Stimulated activated CD4-positive, alpha-beta T cell treated with anti-CD3 and anti-CD28 coated beads, Interleukin-12 subunit alpha, Interleukin-12 subunit beta, amount 100 ng/mL, for 4 hours (primary cell): ENCODE results near the gene HAP1.
"Not testable (repeated sequence)": the region's sequence is repeated elsewhere in the genome, so short reads cannot be mapped to it uniquely, and the experiment has no call there.

Experiments
- DNase-seq: peaks from one replicate; pipeline ENCODE4 v3.0.0-alpha.2; 2020

Gene HAP1

DNA sequence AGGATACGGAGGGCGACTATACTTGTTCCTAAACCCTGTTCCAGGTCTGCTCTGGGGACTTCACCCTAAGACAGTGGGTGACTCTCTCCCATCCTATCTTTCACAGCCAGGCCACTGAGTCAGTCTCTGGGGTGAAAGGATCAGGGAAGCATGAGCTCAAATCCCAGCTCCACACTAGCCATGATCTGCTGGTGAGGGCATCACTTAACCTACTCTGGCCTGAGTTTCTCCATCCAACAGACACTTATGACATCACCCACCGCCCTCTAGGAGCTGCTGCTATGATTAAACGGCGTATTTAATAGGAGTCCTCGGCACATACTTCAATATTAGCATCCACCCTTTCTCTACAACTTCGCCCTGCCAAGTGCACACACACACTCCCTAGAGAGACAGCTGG is 12.2 kb downstream of the HAP1 start:
- no peak for DNase-seq

DNA sequence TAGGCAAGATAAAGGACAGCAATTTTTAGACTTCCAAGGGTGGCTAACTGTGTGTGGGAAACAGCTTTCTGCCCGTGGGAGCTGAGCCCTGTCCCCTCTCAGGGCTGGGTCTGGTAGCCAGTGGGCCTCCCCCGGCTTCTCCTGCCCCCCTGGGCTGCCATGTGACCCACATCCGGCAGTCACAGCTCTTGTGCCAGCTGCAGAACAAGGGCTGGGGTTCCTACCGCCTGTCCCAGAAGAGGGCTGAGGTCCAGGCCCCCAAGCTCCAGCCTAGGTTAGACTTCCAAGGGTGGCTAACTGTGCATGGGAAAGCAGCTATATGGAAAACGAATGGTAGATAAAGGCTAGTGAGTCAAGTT is 16.2 kb downstream of the HAP1 start:
- no peak for DNase-seq

DNA sequence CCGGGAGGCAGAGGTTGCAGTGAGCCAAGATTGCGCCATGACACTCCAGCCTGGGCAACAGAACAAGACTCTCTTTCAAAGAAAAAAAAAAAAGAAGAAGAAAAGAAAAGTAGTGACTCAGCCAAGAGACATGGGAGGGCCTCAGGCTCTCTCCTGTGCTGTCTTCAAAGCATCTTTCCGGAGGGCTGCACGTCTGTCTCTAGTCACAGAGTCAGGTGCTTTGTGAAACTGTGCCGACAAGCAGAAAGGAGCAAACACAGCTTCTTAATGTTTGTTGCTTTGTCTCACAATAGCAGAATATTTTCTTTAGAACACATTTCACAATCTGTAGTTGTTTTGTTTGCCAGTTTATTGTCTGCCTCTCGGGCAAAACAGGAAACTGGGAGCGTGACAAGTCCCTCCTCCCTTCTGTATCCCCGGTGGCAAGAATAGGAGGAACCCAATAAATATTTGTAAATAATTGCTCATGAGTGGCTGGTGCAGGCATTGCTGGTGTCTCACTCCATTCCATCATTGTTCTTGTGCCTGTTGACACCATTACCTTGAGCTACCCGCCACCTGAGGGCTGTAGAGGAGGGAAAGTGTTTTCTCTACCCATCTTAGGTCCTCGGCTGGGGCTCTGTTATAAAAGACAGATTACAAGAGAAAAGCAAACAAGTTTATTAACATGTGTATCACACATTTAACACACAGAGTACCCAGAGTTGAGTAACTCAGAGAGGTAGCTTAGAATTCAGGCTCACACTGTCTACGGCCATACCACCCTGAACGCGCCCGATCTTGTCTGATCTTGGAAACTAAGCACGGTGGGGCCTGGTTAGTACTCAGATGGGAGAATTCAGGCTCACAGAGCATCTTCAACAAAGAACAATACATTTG is 16.8 kb downstream of the HAP1 start:
- DNase-seq: no peak

GRCh38 chr17:41711669-41712400 is 22.6 kb downstream of the HAP1 start, which contains the start of gene GAST:
Gene GAST (plus strand): TSS chr17:41712331. CDS start chr17:41715437, 3,106 bp downstream.
- no peak for DNase-seq

- DNase-seq: no peak
Observed at GRCh38 chr17:41710472-41711090, 23.9 kb downstream of the HAP1 start.

DNA sequence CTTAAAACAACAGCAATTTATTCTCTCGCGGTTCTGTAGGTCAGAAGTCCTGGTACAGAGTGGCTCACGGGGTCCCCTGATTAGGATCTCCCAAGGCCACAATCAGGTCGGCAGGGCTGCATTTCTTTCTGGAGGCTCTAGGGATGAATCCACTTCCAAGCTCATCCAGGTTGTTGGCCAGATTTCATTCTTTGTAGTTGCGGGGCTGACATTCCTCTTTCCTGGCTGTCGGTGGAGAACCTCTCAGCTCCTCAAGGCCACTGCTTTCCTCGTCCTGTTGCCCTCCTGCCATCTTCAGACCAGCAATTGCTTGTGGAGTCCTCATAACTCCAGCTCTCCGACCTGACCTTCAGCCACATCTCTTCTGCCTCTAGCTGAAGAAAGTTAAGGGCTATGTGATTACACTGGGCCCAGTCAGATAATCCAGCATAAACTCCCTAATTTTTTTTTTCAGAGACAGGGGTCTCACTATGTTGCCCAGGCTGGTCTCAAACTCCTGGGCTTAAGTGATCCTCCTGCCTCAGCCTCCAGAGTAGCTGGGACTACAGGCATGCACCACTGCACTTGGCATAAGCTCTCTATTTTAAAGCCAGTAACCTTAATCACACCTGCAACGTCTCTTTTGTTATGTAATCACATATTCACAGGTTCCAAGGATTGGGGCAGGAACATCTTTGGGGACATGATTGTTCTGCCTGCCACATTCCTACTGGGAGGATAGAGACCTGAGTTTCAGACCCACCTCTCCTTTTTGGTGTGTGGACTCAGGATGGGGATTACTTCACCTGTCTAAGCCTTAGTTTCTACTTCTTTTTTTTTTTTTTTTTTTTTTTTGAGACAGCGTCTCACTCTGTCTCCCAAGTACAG is 26.4 kb downstream of the HAP1 start:
- no peak for DNase-seq

GRCh38 chr17:41705271-41705991 is 29.0 kb downstream of the HAP1 start:
- no peak for DNase-seq

DNA sequence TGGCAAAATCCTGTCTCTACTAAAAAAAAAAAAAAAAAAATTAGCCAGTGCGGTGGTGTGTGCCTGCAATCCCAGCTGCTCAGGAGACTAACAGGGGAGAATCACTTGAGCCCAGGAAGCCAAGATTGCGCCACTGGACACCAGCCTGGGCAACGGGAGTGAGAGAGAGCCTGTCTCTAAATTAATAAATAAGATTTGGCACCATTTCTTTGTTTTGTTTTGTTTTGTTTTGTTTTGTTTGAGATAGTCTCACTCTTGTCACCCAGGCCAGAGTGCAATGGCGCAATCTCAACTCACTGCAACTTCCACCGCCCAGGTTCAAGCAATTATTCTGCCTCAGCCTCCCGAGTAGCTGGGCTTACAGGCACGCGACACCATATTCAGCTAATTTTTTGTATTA is 31.7 kb downstream of the HAP1 start:
- DNase-seq: no peak

GRCh38 chr17:41700843-41701242 is 33.6 kb downstream of the HAP1 start:
- DNase-seq: not testable (repeated sequence)

DNA sequence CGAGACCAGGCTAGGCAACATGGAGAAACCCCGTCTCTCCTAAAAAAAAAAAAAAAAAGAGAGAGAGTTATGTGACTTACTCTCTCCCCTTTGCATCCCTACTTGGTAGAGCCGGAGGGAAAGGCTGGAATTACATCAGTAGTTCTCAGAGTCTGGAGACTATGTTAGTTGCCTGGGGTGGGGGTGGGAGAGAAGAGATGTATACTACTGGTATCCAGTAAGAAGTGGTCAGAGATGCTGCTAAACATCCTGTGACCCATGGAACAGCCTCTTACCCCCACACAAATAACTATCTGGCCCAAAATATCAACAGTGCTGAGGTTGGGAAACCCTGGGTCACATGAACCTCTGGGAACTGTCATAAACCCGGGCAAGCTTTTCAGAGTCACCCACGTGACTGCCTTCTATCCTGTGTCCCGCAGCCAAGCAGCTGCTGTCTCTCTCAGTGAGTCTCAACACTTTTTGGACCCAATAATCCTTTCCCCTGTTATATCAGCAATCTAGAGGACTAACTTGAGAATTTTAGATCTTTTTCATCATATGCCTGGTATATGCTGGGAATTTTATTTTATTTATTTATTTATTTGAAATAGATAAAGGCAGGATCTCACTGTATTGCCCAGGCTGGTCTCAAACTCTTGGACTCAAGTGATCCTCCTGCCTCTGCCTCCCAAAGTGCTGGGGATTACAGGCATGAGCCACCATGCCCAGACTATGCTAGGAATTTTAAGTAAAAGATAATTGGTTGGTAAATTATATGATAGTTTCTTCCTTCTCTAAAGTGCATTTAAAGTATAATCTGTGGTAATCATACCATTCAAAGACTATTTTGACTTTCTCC is 37.1 kb downstream of the HAP1 start:
- no peak for DNase-seq

GRCh38 chr17:41695954-41696757 is 38.3 kb downstream of the HAP1 start:
- peak; percentile 63 for DNase-seq

GRCh38 chr17:41695134-41695661 is 39.2 kb downstream of the HAP1 start:
- DNase-seq: no peak

- DNase-seq: no peak
Observed at GRCh38 chr17:41692722-41693521, 41.5 kb downstream of the HAP1 start.

DNA sequence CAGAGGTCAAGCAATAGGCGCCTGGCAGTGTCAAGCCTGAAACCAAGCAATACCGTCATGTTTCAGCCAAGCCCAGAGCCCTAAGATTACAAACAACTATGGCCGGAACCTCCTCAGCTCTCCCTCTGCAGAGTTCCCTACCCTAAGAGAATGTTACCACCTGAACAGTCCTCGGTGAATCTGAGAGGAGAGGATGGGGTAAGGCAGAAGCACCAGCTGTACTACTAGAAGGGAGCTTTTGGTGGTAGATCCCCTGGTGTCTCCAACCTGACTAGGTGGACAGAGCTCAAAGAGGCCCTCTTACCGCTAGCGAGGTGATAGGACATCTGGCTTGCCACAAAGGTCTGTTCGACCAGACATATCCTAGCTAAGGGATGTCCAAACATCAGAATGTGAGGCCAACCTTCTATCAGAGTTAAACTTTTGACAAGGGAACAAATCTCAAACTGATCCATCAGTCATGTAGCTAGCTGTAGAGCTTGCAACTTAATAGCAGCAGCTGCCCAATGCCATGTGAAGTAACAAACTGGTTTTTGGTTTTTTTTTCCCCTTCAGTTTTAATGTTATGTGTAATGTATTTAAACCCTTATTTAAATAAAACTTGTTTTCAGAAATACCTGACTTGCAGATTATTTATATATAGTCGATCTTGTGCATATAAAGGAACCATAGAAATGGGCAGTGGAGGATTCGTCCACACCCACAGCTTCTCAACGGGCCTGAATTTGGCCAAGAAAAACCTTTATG is 43.2 kb downstream of the HAP1 start:
- DNase-seq: no peak

- DNase-seq: no peak
Observed at GRCh38 chr17:41690497-41690896, 43.9 kb downstream of the HAP1 start.

- peak; percentile 33 for DNase-seq
Observed at GRCh38 chr17:41689497-41690299, 44.7 kb downstream of the HAP1 start.
